Hepatocyte (in vitro differentiated cells): ENCODE data around the gene KIAA0930. TPM values are rescaled to one million over a fixed set of nuclear protein-coding genes. Genes with fewer than 3 reads are reported as not detected.

Experiments used
- DNase-seq: peaks from one replicate; pipeline ENCODE4 v3.0.0-alpha.2; 2016; ENCODE audit warnings: low spot score
- H2AFZ ChIP-seq: fragments of 200-600 bp; sonication (generic); 2 replicates; pipeline ENCODE4 v1.6.0; 2016; ENCODE audit warnings: antibody characterized with exemption, mild to moderate bottlenecking
- H3K27ac ChIP-seq: fragments of 200-600 bp; sonication (generic); 2 replicates; pipeline ENCODE4 v1.5.1; 2016; ENCODE audit warnings: mild to moderate bottlenecking
- H3K27me3 ChIP-seq: fragments of 200-600 bp; sonication (generic); 2 replicates; pipeline ENCODE4 v1.6.1; 2016
- H3K36me3 ChIP-seq: fragments of 200-600 bp; sonication (generic); replicated peaks from 2 replicates; pipeline ENCODE4 v1.5.1; 2016; ENCODE audit warnings: low read depth; ENCODE audit not compliant: insufficient read depth
- H3K4me1 ChIP-seq: fragments of 200-600 bp; sonication (generic); 2 replicates; pipeline ENCODE4 v1.5.1; 2016; ENCODE audit warnings: mild to moderate bottlenecking, moderate library complexity; ENCODE audit not compliant: insufficient read depth
- H3K4me2 ChIP-seq: fragments of 200-600 bp; sonication (generic); 2 replicates; pipeline ENCODE4 v1.6.0; 2016
- H3K4me3 ChIP-seq: fragments of 200-600 bp; sonication (generic); 2 replicates; pipeline ENCODE4 v1.5.1; 2016; ENCODE audit warnings: mild to moderate bottlenecking
- H3K79me2 ChIP-seq: fragments of 200-600 bp; sonication (generic); 2 replicates; pipeline ENCODE4 v1.6.0; 2017; ENCODE audit warnings: mild to moderate bottlenecking
- H3K9me2 ChIP-seq: fragments of 200-600 bp; sonication (generic); replicated peaks from 2 replicates; pipeline ENCODE4 v1.6.0; 2017; ENCODE audit warnings: mild to moderate bottlenecking; ENCODE audit not compliant: insufficient read depth
- H3K9me3 ChIP-seq: fragments of 200-600 bp; sonication (generic); 2 replicates; pipeline ENCODE4 v1.5.1; 2016; ENCODE audit warnings: low read depth, mild to moderate bottlenecking
- H4K20me1 ChIP-seq: fragments of 200-600 bp; sonication (generic); 2 replicates; pipeline ENCODE4 v1.6.0; 2016; ENCODE audit warnings: mild to moderate bottlenecking; ENCODE audit not compliant: insufficient read depth, poor library complexity, severe bottlenecking
- EZH2 ChIP-seq: fragments of 200-600 bp; sonication (generic); IDR thresholded peaks from 2 replicates; pipeline ENCODE4 v1.6.1; 2016; ENCODE audit warnings: antibody characterized with exemption, mild to moderate bottlenecking, borderline replicate concordance
- EZH2phosphoT487 ChIP-seq: fragments of 200-600 bp; sonication (generic); IDR thresholded peaks from one replicate; pipeline ENCODE4 v1.6.1; 2018; ENCODE audit warnings: antibody characterized with exemption, mild to moderate bottlenecking, low read depth, moderate library complexity; ENCODE audit not compliant: unreplicated experiment, severe bottlenecking
- WGBS: methylation state at CpG from one replicate; pipeline ENCODE4 v1.1.6; 2016; ENCODE audit warnings: low lambda C conversion rate; ENCODE audit errors: missing lambda C conversion rate; 5-methylcytosine and 5-hydroxymethylcytosine counted together
- polyA plus RNA-seq: library from polyadenylated mRNA; unstranded; fragments of >200 nt; fragmentation: Nextera tagmentation; extraction: Ambion mirVana; gene quantifications from 2 replicates; pipeline ENCODE4 v1.2.1, GENCODE V29; 2016
- total RNA-seq: library from RNA; depleted of rRNA; stranded (reverse); fragments of >200 nt; gene quantifications from 2 replicates; pipeline ENCODE4 v1.2.3, GENCODE V29; 2014
- TF ChIP-seq, protein P1 (sequence below): fragments of 200-600 bp; sonication (generic); IDR thresholded peaks from 2 replicates; pipeline ENCODE4 v1.5.1; 2016; ENCODE audit warnings: antibody characterized with exemption, mild to moderate bottlenecking; ENCODE audit not compliant: poor library complexity

Gene KIAA0930
- total and polyA plus RNA-seq, 2 experiments from 2014 or later: 30.9 to 42.0 TPM

DNA sequence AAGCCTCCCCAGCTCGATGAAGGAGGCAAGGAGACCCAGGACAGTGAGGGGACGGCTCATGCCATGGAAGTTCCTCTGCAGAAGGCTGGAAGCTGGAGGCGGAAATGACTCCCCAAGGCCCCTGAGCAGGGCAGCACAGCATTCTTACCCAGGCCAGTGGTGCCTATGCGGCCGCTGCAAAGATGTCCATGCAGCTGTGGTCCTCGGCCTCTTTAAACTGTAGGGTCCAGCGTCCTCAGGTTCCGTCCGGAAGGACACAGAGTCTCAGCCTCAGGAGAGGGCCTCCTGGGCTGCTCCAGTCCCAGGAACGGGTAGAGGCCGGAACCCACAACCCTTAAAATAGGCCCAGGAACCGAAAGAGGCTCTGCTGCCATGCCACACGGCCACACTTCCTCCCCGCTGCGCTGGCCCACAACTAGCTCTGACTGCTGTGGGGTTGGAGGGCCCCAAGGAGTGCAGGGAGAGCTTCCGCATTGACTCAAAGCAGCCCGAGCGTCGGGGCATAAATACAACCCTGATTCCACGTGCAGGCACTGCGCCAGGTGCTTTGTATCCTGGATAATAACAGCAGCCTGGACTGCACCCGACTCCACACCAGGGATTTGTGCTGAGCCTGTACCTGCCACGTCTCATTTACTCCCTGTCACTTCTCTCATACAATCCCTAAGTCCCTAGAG, 5.5 kb downstream of the KIAA0930 start:
- H3K4me3 ChIP-seq: no peak overlapping the region
- WGBS: 88% methylated on average over 23 of the region's 23 CpGs
- TF ChIP-seq, protein P1, sequence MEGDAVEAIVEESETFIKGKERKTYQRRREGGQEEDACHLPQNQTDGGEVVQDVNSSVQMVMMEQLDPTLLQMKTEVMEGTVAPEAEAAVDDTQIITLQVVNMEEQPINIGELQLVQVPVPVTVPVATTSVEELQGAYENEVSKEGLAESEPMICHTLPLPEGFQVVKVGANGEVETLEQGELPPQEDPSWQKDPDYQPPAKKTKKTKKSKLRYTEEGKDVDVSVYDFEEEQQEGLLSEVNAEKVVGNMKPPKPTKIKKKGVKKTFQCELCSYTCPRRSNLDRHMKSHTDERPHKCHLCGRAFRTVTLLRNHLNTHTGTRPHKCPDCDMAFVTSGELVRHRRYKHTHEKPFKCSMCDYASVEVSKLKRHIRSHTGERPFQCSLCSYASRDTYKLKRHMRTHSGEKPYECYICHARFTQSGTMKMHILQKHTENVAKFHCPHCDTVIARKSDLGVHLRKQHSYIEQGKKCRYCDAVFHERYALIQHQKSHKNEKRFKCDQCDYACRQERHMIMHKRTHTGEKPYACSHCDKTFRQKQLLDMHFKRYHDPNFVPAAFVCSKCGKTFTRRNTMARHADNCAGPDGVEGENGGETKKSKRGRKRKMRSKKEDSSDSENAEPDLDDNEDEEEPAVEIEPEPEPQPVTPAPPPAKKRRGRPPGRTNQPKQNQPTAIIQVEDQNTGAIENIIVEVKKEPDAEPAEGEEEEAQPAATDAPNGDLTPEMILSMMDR: no peak
- no peak for TF ChIP-seq EZH2phosphoT487
- no peak for TF ChIP-seq EZH2
- H3K27me3 ChIP-seq: no peaks in the 10 kb centered on the region
- no peak overlapping the region for H2AFZ ChIP-seq
- H3K36me3 ChIP-seq: no peaks in the 10 kb centered on the region
- peaks cover 8% of the 10 kb centered on the region for H3K4me1 ChIP-seq
- peaks cover 47% of the 10 kb centered on the region for H3K79me2 ChIP-seq
- H3K4me2 ChIP-seq: no peak overlapping the region
- H4K20me1 ChIP-seq: peaks cover 8% of the 10 kb centered on the region
- no peaks in the 10 kb centered on the region for H3K9me2 ChIP-seq
- no peak for DNase-seq
- H3K27ac ChIP-seq: no peak overlapping the region
- H3K9me3 ChIP-seq: no peaks in the 10 kb centered on the region

DNA sequence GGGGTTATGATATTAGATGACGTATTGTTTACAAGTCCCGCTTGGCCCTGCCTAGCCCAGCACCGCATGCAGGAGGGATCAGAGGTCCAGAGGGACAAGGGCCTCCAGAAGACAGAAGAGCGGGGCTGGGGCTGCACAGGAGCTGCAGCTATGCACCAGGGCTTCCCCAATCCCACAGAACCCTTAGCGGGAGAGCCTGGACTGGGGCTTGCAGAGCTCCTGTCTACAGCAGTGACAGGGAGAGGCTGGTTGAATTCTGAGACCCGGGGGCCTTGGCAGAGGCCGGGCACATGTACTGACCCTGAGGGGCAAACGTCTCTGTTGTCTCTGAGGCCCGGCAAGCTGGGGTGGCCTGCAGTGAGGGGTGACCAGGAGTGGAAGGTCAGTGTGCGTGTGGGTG, 6.9 kb downstream of the KIAA0930 start:
- peak; percentile 27 for DNase-seq
- no peaks in the 10 kb centered on the region for H3K9me2 ChIP-seq
- no peak overlapping the region for H3K4me2 ChIP-seq
- peaks cover 3% of the 10 kb centered on the region for H4K20me1 ChIP-seq
- no peak overlapping the region for H3K4me3 ChIP-seq
- no peak overlapping the region for H2AFZ ChIP-seq
- H3K4me1 ChIP-seq: no peaks in the 10 kb centered on the region
- TF ChIP-seq EZH2 (no peak), EZH2phosphoT487 (no peak)
- TF ChIP-seq, protein P1: no peak
- peaks cover 35% of the 10 kb centered on the region for H3K79me2 ChIP-seq
- 86% methylated on average over 10 of the region's 10 CpGs for WGBS
- no peak overlapping the region for H3K27ac ChIP-seq
- no peaks in the 10 kb centered on the region for H3K9me3 ChIP-seq
- H3K27me3 ChIP-seq: no peaks in the 10 kb centered on the region
- no peaks in the 10 kb centered on the region for H3K36me3 ChIP-seq

- Histone ChIP-seq H3K79me2 (peaks cover 31% of the 10 kb centered on the region), H3K27ac (no peak overlapping the region), H3K27me3 (no peaks in the 10 kb centered on the region), H3K36me3 (no peaks in the 10 kb centered on the region), H3K9me2 (no peaks in the 10 kb centered on the region), H3K4me1 (no peaks in the 10 kb centered on the region), H4K20me1 (no peaks in the 10 kb centered on the region), H3K4me3 (no peak overlapping the region), H2AFZ (no peak overlapping the region), H3K4me2 (no peak overlapping the region), H3K9me3 (no peaks in the 10 kb centered on the region)
- whole genome bisulfite sequencing: 94% methylated on average over 9 of the region's 10 CpGs
- DNase-seq: no peak
- TF ChIP-seq EZH2 (no peak), EZH2phosphoT487 (no peak)
- TF ChIP-seq, protein P1: no peak
These were observed 7.3 kb downstream of the KIAA0930 start for GRCh38 chr22:45233386-45233785.
